HepG2 (cell line): Measurements from ENCODE around the gene NCAPG. TPM values are rescaled to one million over a fixed set of nuclear protein-coding genes. Genes with fewer than 3 reads are reported as not detected.

ENCODE experiments used
- ATAC-seq: fragments of 200-7000 bp; cut with Tn5 transposase; 3 replicates; pipeline ENCODE4 v1.9.1; 2020; ENCODE audit warnings: mild to moderate bottlenecking, moderate library complexity
- BruUV-seq: library from RNA; stranded (reverse); fragments of 400-500 nt; replicated peaks from 2 replicates; lab custom pipeline; 2021; lab: Mats Ljungman, UMichigan
- CTCF ChIA-PET: fragments of 300-600 bp; formaldehyde crosslinking; extraction: SDS; loops from one replicate; lab custom pipeline; 2021; ENCODE audit warnings: low total read pairs, inconsistent platforms, low intra/inter-chr PET ratio; lab: Yijun Ruan, JAX
- POLR2A ChIA-PET: fragments of 350-600 bp; sonication (Branson Sonifier 250); formaldehyde crosslinking; loops from one replicate; lab custom pipeline; 2020; ENCODE audit warnings: antibody characterized with exemption, inconsistent platforms; lab: Yijun Ruan, JAX
- DNase-seq: peaks from one replicate; pipeline ENCODE4 v3.0.0-alpha.2; 2015; ENCODE audit warnings: low spot score
- FAIRE-seq: peaks from 3 replicates; lab custom pipeline; 2011; peaks lifted over from hg19 to GRCh38; lab: Jason Lieb, UNC
- H2AFZ ChIP-seq: one replicate; pipeline ENCODE4 v1.6.1; 2011; ENCODE audit warnings: low read length, inconsistent platforms
- H3K27ac ChIP-seq: fragments of 300-600 bp; 3 replicates; pipeline ENCODE4 v1.8.0; 2011; ENCODE audit warnings: mixed run types, mild to moderate bottlenecking, mixed read lengths, low read length, inconsistent platforms; ENCODE audit not compliant: insufficient read depth; ENCODE audit errors: extremely low read length
- H3K27me3 ChIP-seq, 2 experiments: fragments of 200-600 bp in 1 of 2; 2 replicates in 1 of 2; 3 replicates in 1 of 2; pipeline versions ENCODE4 v1.6.0 to v1.8.0; 2011; ENCODE audit warnings: low read length in 2 of 2, mild to moderate bottlenecking in 2 of 2, moderate library complexity in 2 of 2, inconsistent platforms in 1 of 2; ENCODE audit not compliant: insufficient read depth in 2 of 2, control insufficient read depth in 1 of 2
- H3K36me3 ChIP-seq, 2 experiments: fragments of 200-600 bp in 1 of 2; replicated peaks in 1 of 2; 2 replicates in 1 of 2; 3 replicates in 1 of 2; pipeline versions ENCODE4 v1.5.1 to v1.8.0; 2011; ENCODE audit warnings: low read length in 2 of 2, inconsistent platforms in 1 of 2; ENCODE audit not compliant: insufficient read depth in 2 of 2, control insufficient read depth in 1 of 2
- H3K4me1 ChIP-seq: 2 replicates; pipeline ENCODE4 v1.5.1; 2012; ENCODE audit warnings: low read length, inconsistent platforms; ENCODE audit not compliant: insufficient read depth
- H3K4me2 ChIP-seq: 2 replicates; pipeline ENCODE4 v1.6.0; 2011; ENCODE audit warnings: low read depth, low read length, inconsistent platforms
- H3K4me3 ChIP-seq, 3 experiments: fragments of 200-600 bp in 1 of 3; sonication (generic), shearing (Covaris generic) in 1 of 3; replicated peaks in 1 of 3; 2 replicates each; pipeline ENCODE4 v1.5.1; 2011 to 2016; ENCODE audit warnings: low read length in 3 of 3, inconsistent platforms in 2 of 3, low read depth in 2 of 3, mild to moderate bottlenecking in 2 of 3, control low read depth in 1 of 3, mixed read lengths in 1 of 3; ENCODE audit not compliant: insufficient read depth in 1 of 3
- H3K79me2 ChIP-seq: one replicate; pipeline ENCODE4 v1.6.1; 2011; ENCODE audit warnings: low read length, inconsistent platforms; ENCODE audit not compliant: insufficient read depth
- H3K9ac ChIP-seq: 2 replicates; pipeline ENCODE4 v1.6.0; 2011; ENCODE audit warnings: mild to moderate bottlenecking, low read depth, low read length, inconsistent platforms; ENCODE audit not compliant: insufficient read depth
- H3K9me3 ChIP-seq: 2 replicates; pipeline ENCODE4 v1.5.1; 2012; ENCODE audit warnings: mild to moderate bottlenecking, low read length
- H4K20me1 ChIP-seq: 2 replicates; pipeline ENCODE4 v1.6.0; 2011; ENCODE audit warnings: inconsistent platforms, mild to moderate bottlenecking, low read length, moderate library complexity; ENCODE audit not compliant: insufficient read depth
- ADNP ChIP-seq: sonication (generic); formaldehyde crosslinking; IDR thresholded peaks from 2 replicates; pipeline ENCODE4 v1.4.0; 2020; ENCODE audit warnings: missing genetic modification reagents
- CENPBD1 ChIP-seq: sonication (generic); formaldehyde crosslinking; IDR thresholded peaks from 2 replicates; pipeline ENCODE4 v1.8.0; 2022; ENCODE audit warnings: missing genetic modification reagents, low read depth, mild to moderate bottlenecking, borderline replicate concordance
- DR1 ChIP-seq: sonication (generic); formaldehyde crosslinking; IDR thresholded peaks from 2 replicates; pipeline ENCODE4 v1.8.0; 2021; ENCODE audit warnings: mild to moderate bottlenecking, missing genetic modification reagents, inconsistent platforms
- GATAD1 ChIP-seq: IDR thresholded peaks from 2 replicates; pipeline ENCODE4 v1.6.1; 2016; ENCODE audit warnings: missing genetic modification reagents, missing compliant biosample characterization
- MBNL3 ChIP-seq: fragments of 250-450 bp; sonication (Bioruptor Pico); conservative IDR thresholded peaks from 2 replicates; pipeline ENCODE4 v1.8.0; 2022; ENCODE audit warnings: mild to moderate bottlenecking, inconsistent platforms
- ZHX2 ChIP-seq, 2 experiments: sonication (generic) in 1 of 2; formaldehyde crosslinking in 1 of 2; IDR thresholded peaks; 2 replicates each; pipeline versions ENCODE4 v1.6.1 to v1.9.0; 2014 to 2022; ENCODE audit warnings: antibody characterized with exemption in 1 of 2, borderline replicate concordance in 1 of 2, inconsistent platforms in 1 of 2, low read depth in 1 of 2, missing genetic modification reagents in 1 of 2
- ZMYM2 ChIP-seq: sonication (generic); formaldehyde crosslinking; IDR thresholded peaks from 2 replicates; pipeline ENCODE4 v1.8.0; 2022; ENCODE audit warnings: mild to moderate bottlenecking, missing genetic modification reagents
- WGBS: methylation state at CpG from one replicate; pipeline ENCODE4 v1.1.6; 2017; ENCODE audit warnings: low lambda C conversion rate; 5-methylcytosine and 5-hydroxymethylcytosine counted together
- in situ Hi-C: cut with HindIII; loops from 2 replicates; pipeline ENCODE4 v1.10.0; 2017; ENCODE audit warnings: low pct_unique_long_range_greater_than_20kb; ENCODE audit not compliant: extremely low pct_ligation_motif_present
- intact Hi-C: fragments of 100-400 bp; cut with micrococcal nuclease; formaldehyde crosslinking; loops from one replicate; pipeline ENCODE4 v1.10.0; 2022; ENCODE audit not compliant: unreplicated experiment
- polyA plus RNA-seq, 8 experiments: library from polyadenylated mRNA; depleted of rRNA in 3 of 8; stranded (reverse) in 7 of 8; unstranded in 1 of 8; fragments of >200 nt; fragmentation: Illumina TruSeq in 4 of 8; extraction: Trizol in 4 of 8; gene quantifications; 2 replicates each; pipeline versions ENCODE4 v1.2.1 to v1.2.3, GENCODE V29; 2011 to 2016; ENCODE audit warnings: low read depth in 4 of 8, missing spikeins in 1 of 8, mixed read lengths in 1 of 8; ENCODE audit not compliant: insufficient read depth in 1 of 8
- total RNA-seq, 5 experiments: library from RNA; depleted of rRNA; stranded (reverse); fragments of >200 nt; fragmentation: Illumina TruSeq; extraction: Trizol; gene quantifications; 2 replicates each; pipeline ENCODE4 v1.2.3, GENCODE V29; 2016; ENCODE audit warnings: low read depth in 1 of 5

NCAPG gene
- total and polyA plus RNA-seq, 2 of the 13 experiments (the other 11 are each of a cell fraction or from before 2014, with no cell fraction given), result 14.8 to 61.9 TPM

- DNase-seq, result no peak
- no peak for TF ChIP-seq DR1
- no peak for TF ChIP-seq CENPBD1 (CRISPR knock-in tag)
- no peaks in the 10 kb centered on the region for H3K79me2 ChIP-seq
- no peak overlapping the region for H2AFZ ChIP-seq
- CTCF ChIA-PET, result no interaction called here
- no peaks in the 10 kb centered on the region for H3K36me3 ChIP-seq
- no peaks in the 10 kb centered on the region for H4K20me1 ChIP-seq
- in situ Hi-C loops, result no loop called here
- no peaks in the 10 kb centered on the region for H3K9me3 ChIP-seq
- H3K9ac ChIP-seq, result no peak overlapping the region
- POLR2A ChIA-PET, result no interaction called here
- H3K27ac ChIP-seq, result no peak overlapping the region
- no peak overlapping the region for H3K4me3 ChIP-seq
- BruUV-seq, result no TSS peak
- H3K4me1 ChIP-seq, result peaks cover 14% of the 10 kb centered on the region
- WGBS, result 97% methylated on average over 4 of the region's 4 CpGs
- H3K4me2 ChIP-seq, result no peak overlapping the region
- FAIRE-seq, result no peak
- H3K27me3 ChIP-seq, result no peaks in the 10 kb centered on the region
- intact Hi-C loops, result no loop called here
- ATAC-seq, result no peak
These were observed 64.8 kb downstream of the NCAPG start for GRCh38 chr4:17875402-17876070.

- intact Hi-C loops, result no loop called here
- no peak for FAIRE-seq
- CTCF ChIA-PET, result no interaction called here
- Histone ChIP-seq H4K20me1 (no peaks in the 10 kb centered on the region), H3K9ac (no peak overlapping the region), H3K4me1 (peaks cover 14% of the 10 kb centered on the region), H3K36me3 (no peaks in the 10 kb centered on the region), H3K9me3 (no peaks in the 10 kb centered on the region), H2AFZ (no peak overlapping the region), H3K4me2 (no peak overlapping the region), H3K79me2 (no peaks in the 10 kb centered on the region), H3K27ac (no peak overlapping the region), H3K4me3 (no peak overlapping the region), H3K27me3 (no peaks in the 10 kb centered on the region)
- 98% methylated on average over 4 of the region's 4 CpGs for WGBS
- ATAC-seq, result no peak
- POLR2A ChIA-PET, result no interaction called here
- no peak for DNase-seq
- in situ Hi-C loops, result no loop called here
- BruUV-seq, result no TSS peak
- TF ChIP-seq MBNL3 (CRISPR knock-in tag), result no peak
- no peak for TF ChIP-seq GATAD1 (CRISPR knock-in tag)
- TF ChIP-seq ZHX2 (IDR thresholded peaks at IDR 0.05; ENCODE audit: low read depth), result no peak
- no peak for TF ChIP-seq ZHX2 (CRISPR knock-in tag; IDR thresholded peaks at IDR 0.05; ENCODE audit: borderline replicate concordance)
- TF ChIP-seq ADNP (CRISPR knock-in tag), result no peak
- TF ChIP-seq ZMYM2 (CRISPR knock-in tag), result no peak
These were observed 66.2 kb downstream of the NCAPG start for GRCh38 chr4:17876943-17877342.
